ENCODE data around the gene FAM13B. TPM values are rescaled to one million over a fixed set of nuclear protein-coding genes. Genes with fewer than 3 reads are reported as not detected.

The FAM13B gene
- total and polyA plus RNA-seq, 2 of the 8 experiments (the other 6 are each of a cell fraction or from before 2014, with no cell fraction given): 6.4 to 17.0 TPM

GRCh38 chr5:137896560-137896959, 136.3 kb downstream of the FAM13B start:
- no peak overlapping the region for H3K18ac ChIP-seq (ENCODE audit: extremely low read depth, low read length)
- H3K14ac ChIP-seq (ENCODE audit: insufficient read length): no peak overlapping the region
- no peak overlapping the region for H3K4ac ChIP-seq (replicated peaks; ENCODE audit: insufficient read length, low read depth, low read length)
- no peak overlapping the region for H2BK20ac ChIP-seq (ENCODE audit: low read length)
- H2BK15ac ChIP-seq (ENCODE audit: low read length): no peak overlapping the region
- no peaks in the 10 kb centered on the region for H3K79me2 ChIP-seq (ENCODE audit: control insufficient read depth in 1 of 2, insufficient read depth in 2 of 2, low read length in 2 of 2)
- no peak overlapping the region for H3K4me2 ChIP-seq (ENCODE audit: insufficient read depth in 1 of 2, low read depth in 2 of 2, low read length in 2 of 2)
- peak overlapping the region; percentile 70; the same call in 1 of the 2 replicates for H2AFZ ChIP-seq (ENCODE audit: low read length)
- no peak overlapping the region for H2BK120ac ChIP-seq (replicated peaks; ENCODE audit: low read depth, low read length)
- H3K23ac ChIP-seq (ENCODE audit: insufficient read length): no peak overlapping the region
- no peaks in the 10 kb centered on the region for H3K9me3 ChIP-seq (ENCODE audit: insufficient read depth in 2 of 2, low read depth in 1 of 2, low read length in 1 of 2)
- 93% methylated on average over 3 of the region's 3 CpGs; no CpG with 5 or more reads in 1 of the 2 experiments for WGBS, 2 experiments (ENCODE audit: extremely low coverage in 1 of 2, insufficient coverage in 1 of 2, insufficient read length in 1 of 2, insufficient replicate concordance in 2 of 2, low coverage in 1 of 2, low lambda C conversion rate in 2 of 2, missing lambda C conversion rate in 1 of 2)
- no peak overlapping the region for H2AK5ac ChIP-seq (ENCODE audit: low read depth, low read length)
- no peak overlapping the region for H2BK12ac ChIP-seq (ENCODE audit: low read depth, low read length)
- no peaks in the 10 kb centered on the region for H3K23me2 ChIP-seq (ENCODE audit: low read depth, low read length)
- no peaks in the 10 kb centered on the region for H3K27me3 ChIP-seq (replicated peaks in 1 of 4; ENCODE audit: control insufficient read depth in 3 of 4, extremely low read depth in 1 of 4, insufficient read depth in 3 of 4, low read length in 3 of 4)
- H2BK5ac ChIP-seq (ENCODE audit: low read depth, low read length): no peak overlapping the region
- CTCF ChIA-PET (ENCODE audit: partially characterized antibody): interaction anchor here (0.6 to 2.2 kb wide), 5 partner anchors 10 to 545 kb away, joined by 3 to 6 read pairs (median 5); no protein-coding TSS in a partner anchor
- no peaks in the 10 kb centered on the region for H4K20me1 ChIP-seq (replicated peaks in 1 of 2; ENCODE audit: control insufficient read depth in 1 of 2, insufficient read depth in 2 of 2, low read length in 2 of 2)
- no peak overlapping the region for H4K5ac ChIP-seq (ENCODE audit: insufficient read length, low read depth, low read length)
- H3K56ac ChIP-seq (replicated peaks; ENCODE audit: insufficient read length, low read depth, low read length): no peak overlapping the region
- no peak overlapping the region for H3K4me3 ChIP-seq (ENCODE audit: extremely low read depth in 1 of 4, insufficient read depth in 2 of 4, low read depth in 3 of 4, low read length in 4 of 4)
- no peaks in the 10 kb centered on the region for H3K4me1 ChIP-seq (replicated peaks in 1 of 4; ENCODE audit: control insufficient read depth in 3 of 4, insufficient read depth in 4 of 4, low read length in 3 of 4)
- H3K27ac ChIP-seq (ENCODE audit: low read depth, low read length): no peak overlapping the region
- no peak overlapping the region for H4K8ac ChIP-seq (ENCODE audit: extremely low read depth, insufficient read depth, low read length)
- no peak overlapping the region for H3K9ac ChIP-seq (replicated peaks in 1 of 4; ENCODE audit: extremely low read depth in 1 of 4, low read depth in 3 of 4, low read length in 3 of 4)
- H3K36me3 ChIP-seq (ENCODE audit: control insufficient read depth in 2 of 4, insufficient read depth in 4 of 4, low read length in 3 of 4): no peaks in the 10 kb centered on the region
- no peak for DNase-seq (ENCODE audit: low read depth in 1 of 2, low spot score in 2 of 2)
- H3K79me1 ChIP-seq (ENCODE audit: low read depth, low read length): no peaks in the 10 kb centered on the region
- POLR2A ChIA-PET (ENCODE audit: partially characterized antibody): no interaction called here
- no peak for FAIRE-seq
- H4K91ac ChIP-seq (replicated peaks; ENCODE audit: insufficient read length, low read length): no peak overlapping the region
- no peak for TF ChIP-seq RAD21 (IDR thresholded peaks at IDR 0.05 in 1 of 2, conservative IDR thresholded peaks at IDR 0.05 in 1 of 2; ENCODE audit: low read depth in 2 of 2, low read length in 2 of 2)
- no peak for TF ChIP-seq CBX8 (IDR thresholded peaks at IDR 0.05; ENCODE audit: borderline replicate concordance, low read depth, low read length)
- TF ChIP-seq HDAC6 (IDR thresholded peaks at IDR 0.05; ENCODE audit: low read depth, low read length): no peak
- no peak for TF ChIP-seq BRCA1 (IDR thresholded peaks at IDR 0.05; ENCODE audit: low read depth, low read length)
- TF ChIP-seq NRF1 (IDR thresholded peaks at IDR 0.05; ENCODE audit: low read depth, low read length): no peak
- TF ChIP-seq EGR1 (IDR thresholded peaks at IDR 0.05; ENCODE audit: borderline replicate concordance, low read depth, low read length): no peak
- TF ChIP-seq TEAD4 (IDR thresholded peaks at IDR 0.05; ENCODE audit: low read depth, low read length): no peak
- no peak for TF ChIP-seq PHF8 (conservative IDR thresholded peaks at IDR 0.05; ENCODE audit: low read depth, low read length)
- TF ChIP-seq RNF2 (IDR thresholded peaks at IDR 0.05; ENCODE audit: borderline replicate concordance, low read depth, low read length, missing control alignments, poor library complexity, severe bottlenecking): no peak
- TF ChIP-seq JUND (IDR thresholded peaks at IDR 0.05; ENCODE audit: low read length): no peak
- TF ChIP-seq TAF1 (IDR thresholded peaks at IDR 0.05; ENCODE audit: low read depth, low read length): no peak
- TF ChIP-seq CEBPB (IDR thresholded peaks at IDR 0.05; ENCODE audit: low read depth, low read length): no peak
- TF ChIP-seq HDAC2 (IDR thresholded peaks at IDR 0.05; ENCODE audit: borderline replicate concordance in 1 of 2, low read depth in 2 of 2, low read length in 2 of 2): no peak

Measured in H1 (cell line).